ENCODE results near the gene DUSP1.

DNA sequence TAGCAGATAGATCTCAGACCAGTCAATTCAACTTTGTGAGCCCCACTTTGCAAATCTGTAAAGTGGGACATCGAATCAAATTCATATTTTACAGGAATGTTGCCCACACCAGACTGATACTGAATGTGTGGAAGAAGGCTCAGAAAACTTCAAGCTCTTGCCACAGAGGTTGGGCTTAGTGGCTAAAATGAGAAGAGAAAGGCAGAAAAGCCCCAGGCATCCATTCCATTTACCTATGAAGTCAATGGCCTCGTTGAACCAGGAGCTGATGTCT lies 1.7 kb downstream of the DUSP1 start:
- no peak for TF ChIP-seq EZH2 (IDR thresholded peaks at IDR 0.05; ENCODE audit: borderline replicate concordance, low read length)
- TF ChIP-seq, protein P1, sequence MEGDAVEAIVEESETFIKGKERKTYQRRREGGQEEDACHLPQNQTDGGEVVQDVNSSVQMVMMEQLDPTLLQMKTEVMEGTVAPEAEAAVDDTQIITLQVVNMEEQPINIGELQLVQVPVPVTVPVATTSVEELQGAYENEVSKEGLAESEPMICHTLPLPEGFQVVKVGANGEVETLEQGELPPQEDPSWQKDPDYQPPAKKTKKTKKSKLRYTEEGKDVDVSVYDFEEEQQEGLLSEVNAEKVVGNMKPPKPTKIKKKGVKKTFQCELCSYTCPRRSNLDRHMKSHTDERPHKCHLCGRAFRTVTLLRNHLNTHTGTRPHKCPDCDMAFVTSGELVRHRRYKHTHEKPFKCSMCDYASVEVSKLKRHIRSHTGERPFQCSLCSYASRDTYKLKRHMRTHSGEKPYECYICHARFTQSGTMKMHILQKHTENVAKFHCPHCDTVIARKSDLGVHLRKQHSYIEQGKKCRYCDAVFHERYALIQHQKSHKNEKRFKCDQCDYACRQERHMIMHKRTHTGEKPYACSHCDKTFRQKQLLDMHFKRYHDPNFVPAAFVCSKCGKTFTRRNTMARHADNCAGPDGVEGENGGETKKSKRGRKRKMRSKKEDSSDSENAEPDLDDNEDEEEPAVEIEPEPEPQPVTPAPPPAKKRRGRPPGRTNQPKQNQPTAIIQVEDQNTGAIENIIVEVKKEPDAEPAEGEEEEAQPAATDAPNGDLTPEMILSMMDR (conservative IDR thresholded peaks at IDR 0.05 in 1 of 2, IDR thresholded peaks at IDR 0.05 in 1 of 2; ENCODE audit: extremely low read depth in 1 of 2, insufficient read depth in 1 of 2, low read depth in 1 of 2, low read length in 2 of 2), result no peak

All from mammary epithelial cell (primary cell).